T-cell (primary cell): ENCODE data around the gene IGLON5. TPM values are rescaled to one million over a fixed set of nuclear protein-coding genes. Genes with fewer than 3 reads are reported as not detected.

Experiments used
- ATAC-seq, 4 experiments: fragments of 200-7000 bp in 3 of 4; fragments of 150-1000 bp in 1 of 4; cut with Tn5 transposase; replicated peaks in 1 of 4; 1 replicate in 3 of 4; 2 replicates in 1 of 4; pipeline ENCODE4 v1.10.0; 2021; ENCODE audit warnings: moderate library complexity in 3 of 4, mild to moderate bottlenecking in 2 of 4, moderate number of reproducible peaks in 1 of 4
- CTCF ChIA-PET, 2 donors: fragments of 300-600 bp; sonication (Branson Sonifier 250); formaldehyde crosslinking; loops; one replicate each; lab custom pipeline; 2022; ENCODE audit warnings: antibody characterized with exemption in 2 of 2; lab: Charles Lee
- POLR2A ChIA-PET, 2 donors: fragments of 300-600 bp; sonication (Branson Sonifier 250); formaldehyde crosslinking; loops; one replicate each; lab custom pipeline; 2022; ENCODE audit warnings: antibody characterized with exemption in 2 of 2; lab: Charles Lee
- DNase-seq, 35 experiments: peaks; one replicate each; pipeline versions ENCODE4 v3.0.0 to v3.0.0-alpha.2; 2013 to 2023
- H3K27ac ChIP-seq: one replicate; pipeline ENCODE4 v1.5.1; 2013; ENCODE audit warnings: low read length
- H3K27me3 ChIP-seq, 2 experiments: replicated peaks in 1 of 2; 1 replicate in 1 of 2; 2 replicates in 1 of 2; pipeline versions ENCODE4 v1.6.1 to v1.7.0; 2013; ENCODE audit warnings: low read length in 1 of 2, mixed read lengths in 1 of 2; ENCODE audit not compliant: control insufficient read depth in 2 of 2, insufficient read depth in 2 of 2; ENCODE audit errors: extremely low read depth in 1 of 2
- H3K36me3 ChIP-seq, 2 donors: 1 replicate in 1 of 2; 2 replicates in 1 of 2; pipeline versions ENCODE4 v1.6.1 to v1.7.0; 2013; ENCODE audit warnings: low read length in 1 of 2; ENCODE audit not compliant: control insufficient read depth in 2 of 2, insufficient read depth in 1 of 2; ENCODE audit errors: extremely low read depth in 1 of 2
- H3K4me1 ChIP-seq, 2 experiments: 1 replicate in 1 of 2; 2 replicates in 1 of 2; pipeline versions ENCODE4 v1.6.1 to v1.7.0; 2013; ENCODE audit warnings: low read length in 2 of 2, mixed read lengths in 1 of 2; ENCODE audit not compliant: insufficient read depth in 2 of 2, control insufficient read depth in 1 of 2; ENCODE audit errors: extremely low read depth in 1 of 2
- H3K4me3 ChIP-seq, 2 donors: 1 replicate in 1 of 2; 2 replicates in 1 of 2; pipeline versions ENCODE4 v1.5.1 to v1.7.0; 2013; ENCODE audit warnings: mild to moderate bottlenecking in 2 of 2, low read length in 1 of 2, moderate library complexity in 1 of 2; ENCODE audit not compliant: control insufficient read depth in 1 of 2; ENCODE audit errors: extremely low read depth in 1 of 2
- H3K9me3 ChIP-seq: 2 replicates; pipeline ENCODE4 v1.7.0; 2013
- H3K27ac Mint-ChIP-seq, 2 donors: one replicate each; pipeline ENCODE4 v1.8.0; 2020 to 2021; ENCODE audit warnings: mild to moderate bottlenecking in 2 of 2, mixed read lengths in 2 of 2
- H3K27me3 Mint-ChIP-seq, 2 donors: one replicate each; pipeline ENCODE4 v1.8.0; 2021 to 2022; ENCODE audit warnings: mixed read lengths in 2 of 2
- H3K36me3 Mint-ChIP-seq: one replicate; pipeline ENCODE4 v1.8.0; 2021; ENCODE audit warnings: mixed read lengths
- H3K4me1 Mint-ChIP-seq, 3 donors: one replicate each; pipeline ENCODE4 v1.8.0; 2020 to 2022; ENCODE audit warnings: mixed read lengths in 3 of 3, mild to moderate bottlenecking in 1 of 3
- H3K4me3 Mint-ChIP-seq, 3 donors: one replicate each; pipeline ENCODE4 v1.8.0; 2020 to 2022; ENCODE audit warnings: mild to moderate bottlenecking in 3 of 3, mixed read lengths in 3 of 3, moderate library complexity in 3 of 3
- H3K9me3 Mint-ChIP-seq, 3 donors: one replicate each; pipeline ENCODE4 v1.8.0; 2020 to 2022; ENCODE audit warnings: mixed read lengths in 3 of 3
- WGBS: methylation state at CpG from one replicate; pipeline ENCODE4 v1.1.5; 2013; ENCODE audit warnings: missing lambda C conversion rate; ENCODE audit not compliant: insufficient coverage; 5-methylcytosine and 5-hydroxymethylcytosine counted together
- total RNA-seq, 35 experiments: library from RNA in 6 of 35; stranded (reverse) in 6 of 35; fragments of 120-200 nt in 1 of 35; gene quantifications; one replicate each; pipeline versions ENCODE4 v1.2.1 to v1.2.4 and lab custom pipeline; 2013 to 2026

Gene IGLON5
- total RNA-seq, 5 donors from 2014 or later (not counting 1 experiment from before 2014, with no cell fraction given) = 0.10 TPM; not detected in 4

DNA sequence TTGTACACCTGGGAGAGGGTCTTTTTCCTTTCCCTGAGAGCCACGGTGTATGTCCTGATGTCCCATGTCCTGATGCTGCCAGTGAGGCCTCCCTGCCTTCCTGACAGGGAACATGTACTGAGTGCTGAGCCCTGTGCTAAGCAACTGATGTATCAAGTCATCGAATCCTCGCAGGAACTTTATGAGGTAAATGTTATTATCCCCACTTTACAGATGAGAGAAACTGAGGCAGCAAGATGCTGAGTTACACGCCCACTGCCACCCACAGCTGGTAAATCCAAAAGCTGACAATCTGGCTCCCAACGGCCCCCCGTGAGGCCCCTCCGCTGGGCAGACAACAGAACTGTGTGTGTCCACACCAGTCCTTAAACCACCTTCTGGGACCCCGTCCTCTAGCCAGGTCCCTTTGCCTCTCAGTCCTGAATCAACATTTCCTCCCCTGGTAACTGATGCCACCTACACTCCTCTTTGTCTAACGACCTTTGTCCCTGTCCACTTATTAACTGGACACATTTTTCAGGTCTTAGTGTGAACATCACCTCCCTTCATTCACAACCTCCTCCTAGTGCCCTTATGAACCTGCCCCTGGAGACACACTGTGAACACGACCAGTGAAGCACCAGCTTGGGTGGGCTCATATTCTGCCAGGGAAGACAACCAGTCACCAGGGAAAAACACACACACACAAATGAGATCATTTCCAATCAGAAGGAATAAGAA, 35.9 kb downstream of the IGLON5 start:
- no peak overlapping the region for H3K27ac Mint-ChIP-seq
- ChIA-PET CTCF (no interaction called here), POLR2A (no interaction called here)
- H3K4me1 Mint-ChIP-seq = peaks cover 0 to 3% (median 0%) of the 10 kb centered on the region in 3 donors
- no peaks in the 10 kb centered on the region for H3K9me3 Mint-ChIP-seq
- H3K9me3 ChIP-seq = no peaks in the 10 kb centered on the region
- ATAC-seq (no peak), DNase-seq (no peak)
- H3K4me3 ChIP-seq = no peak overlapping the region
- WGBS = 82% methylated on average over 6 of the region's 10 CpGs
- no peak overlapping the region for H3K4me3 Mint-ChIP-seq
- peaks cover 18 to 39% of the 10 kb centered on the region in 2 donors for H3K36me3 ChIP-seq
- H3K4me1 ChIP-seq = no peaks in the 10 kb centered on the region
- H3K27ac ChIP-seq = no peak overlapping the region
- no peaks in the 10 kb centered on the region for H3K27me3 ChIP-seq
- no peaks in the 10 kb centered on the region for H3K27me3 Mint-ChIP-seq
- peaks cover 41% of the 10 kb centered on the region for H3K36me3 Mint-ChIP-seq

DNA sequence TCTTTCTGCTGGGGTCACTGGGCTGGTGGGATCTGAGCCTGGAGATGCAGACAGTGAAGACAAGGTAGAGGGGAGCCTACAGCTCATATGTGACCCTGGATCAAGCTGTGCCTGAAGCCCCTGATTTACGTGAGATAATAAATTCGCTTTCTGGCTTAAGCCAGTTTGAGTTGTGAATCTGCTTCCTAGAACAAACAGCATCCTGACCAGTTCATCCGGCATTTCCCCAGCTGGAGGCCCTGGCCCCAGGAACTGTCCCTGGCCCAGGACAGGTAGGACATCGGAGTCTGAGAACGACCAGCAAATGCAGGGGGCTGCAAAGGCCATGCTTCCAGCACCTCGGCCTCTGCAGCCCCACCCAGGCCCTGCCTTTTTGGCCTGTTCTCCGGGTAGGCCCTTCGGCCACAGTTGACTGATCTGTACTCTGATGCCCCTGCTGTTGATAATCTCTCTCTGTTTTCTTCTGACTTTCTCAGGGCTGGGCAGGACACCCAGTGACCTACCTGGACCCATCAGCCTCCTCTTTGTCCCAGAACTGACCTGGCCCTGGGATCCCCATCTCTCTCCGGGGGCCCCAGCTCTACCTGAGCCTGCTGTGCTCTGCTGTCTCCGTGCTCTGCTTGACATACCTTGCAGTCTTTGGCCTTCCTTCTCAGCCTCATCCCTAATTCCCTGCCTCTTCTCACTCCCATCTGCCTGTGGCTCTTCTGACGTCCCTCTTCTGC, 40.0 kb downstream of the IGLON5 start:
- Mint-ChIP-seq H3K4me3 (no peak overlapping the region), H3K27me3 (no peaks in the 10 kb centered on the region), H3K4me1 (peaks cover 17 to 20% (median 19%) of the 10 kb centered on the region in 3 donors), H3K36me3 (peaks cover 33% of the 10 kb centered on the region), H3K27ac (no peak overlapping the region), H3K9me3 (no peaks in the 10 kb centered on the region)
- H3K9me3 ChIP-seq = no peaks in the 10 kb centered on the region
- no peak for ATAC-seq
- DNase-seq = no peak
- no peak overlapping the region for H3K4me3 ChIP-seq
- peaks cover 13% of the 10 kb centered on the region in 2 experiments for H3K4me1 ChIP-seq
- ChIA-PET CTCF (no interaction called here), POLR2A (no interaction called here)
- H3K36me3 ChIP-seq = peaks cover 10 to 33% of the 10 kb centered on the region in 2 donors
- WGBS = 99% methylated on average over 11 of the region's 11 CpGs
- H3K27me3 ChIP-seq = no peaks in the 10 kb centered on the region
- no peak overlapping the region for H3K27ac ChIP-seq

DNA sequence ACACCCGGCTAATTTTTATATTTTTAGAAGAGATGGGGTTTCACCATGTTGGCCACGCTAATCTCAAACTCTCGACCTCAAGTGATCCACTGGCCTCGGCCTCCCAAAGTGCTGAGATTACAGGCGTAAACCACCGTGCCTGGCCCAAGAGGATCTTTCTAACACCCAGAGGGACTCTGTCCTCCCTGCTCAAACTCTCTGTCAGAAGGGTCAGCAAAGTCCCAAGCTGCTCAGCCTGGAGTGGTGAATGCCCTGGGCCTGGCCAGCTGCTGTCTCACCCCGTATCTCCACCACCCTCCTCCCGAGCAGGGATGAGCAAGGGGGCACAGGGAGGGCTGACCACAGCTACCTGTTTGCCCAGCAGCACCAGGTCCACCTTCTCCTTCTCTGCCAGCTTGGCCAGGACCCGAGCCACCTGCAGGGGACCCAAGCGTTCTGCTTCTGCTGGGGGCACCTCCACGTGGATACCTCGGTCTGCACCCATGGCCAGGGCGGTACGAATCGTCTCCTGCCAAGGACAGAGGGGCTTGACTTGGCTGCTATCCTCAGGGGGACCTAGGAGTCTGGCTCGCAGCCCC, 41.4 kb downstream of the IGLON5 start:
- Mint-ChIP-seq H3K9me3 (no peaks in the 10 kb centered on the region), H3K27ac (no peak overlapping the region), H3K4me3 (no peak overlapping the region), H3K4me1 (peaks cover 21 to 26% (median 24%) of the 10 kb centered on the region in 3 donors), H3K36me3 (peaks cover 21% of the 10 kb centered on the region), H3K27me3 (no peaks in the 10 kb centered on the region)
- Histone ChIP-seq H3K27me3 (no peaks in the 10 kb centered on the region), H3K36me3 (peaks cover 10 to 30% of the 10 kb centered on the region in 2 donors), H3K4me3 (no peak overlapping the region), H3K9me3 (no peaks in the 10 kb centered on the region), H3K27ac (no peak overlapping the region), H3K4me1 (peaks cover 13 to 15% of the 10 kb centered on the region in 2 experiments)
- no peak for ATAC-seq
- ChIA-PET POLR2A (no interaction called here), CTCF (no interaction called here)
- DNase-seq = no peak
- 97% methylated on average over 11 of the region's 16 CpGs for WGBS

DNA sequence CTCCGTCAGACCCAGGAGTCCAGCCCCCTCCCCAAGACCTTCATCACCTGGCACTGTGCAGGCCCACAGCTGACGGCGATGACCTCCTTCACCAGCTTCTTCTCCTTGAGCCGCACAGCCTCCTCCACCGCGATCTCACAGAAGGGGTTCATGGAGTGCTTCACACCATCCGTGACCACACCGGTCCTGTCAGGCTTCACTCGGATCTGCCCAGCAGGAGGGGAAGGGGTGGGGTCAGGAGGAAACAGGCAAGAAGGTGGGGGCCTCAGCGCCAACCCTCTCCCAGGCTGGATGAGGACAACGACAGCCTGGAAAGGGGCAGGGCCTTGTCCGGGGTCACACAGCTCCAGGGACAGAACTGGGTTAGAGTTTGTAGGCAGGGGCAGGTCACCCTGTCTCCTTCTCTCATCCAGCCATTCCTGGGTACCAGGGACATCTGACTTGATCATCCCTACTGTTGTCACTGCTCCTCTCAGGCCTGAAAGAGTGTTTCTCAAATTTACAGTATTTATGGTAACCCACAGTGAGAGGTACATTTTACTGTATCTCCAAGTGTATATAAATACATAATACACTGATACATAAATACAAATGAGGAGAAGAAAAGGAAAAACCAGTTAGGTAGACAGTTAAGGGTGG, 42.8 kb downstream of the IGLON5 start:
- DNase-seq (no peak), ATAC-seq (peak in 1 of 4 experiments; percentile 19)
- Histone ChIP-seq H3K36me3 (peaks cover 10 to 30% of the 10 kb centered on the region in 2 donors), H3K27me3 (no peaks in the 10 kb centered on the region), H3K4me1 (peaks cover 13 to 15% of the 10 kb centered on the region in 2 experiments), H3K4me3 (peak overlapping the region in 1 of 2 donors; percentile 5), H3K27ac (no peak overlapping the region), H3K9me3 (no peaks in the 10 kb centered on the region)
- H3K27me3 Mint-ChIP-seq = no peaks in the 10 kb centered on the region
- POLR2A ChIA-PET = no interaction called here
- 88% methylated on average over 10 of the region's 12 CpGs for WGBS
- H3K4me3 Mint-ChIP-seq = peak overlapping the region in 1 of 3 donors; percentile 55
- no peaks in the 10 kb centered on the region for H3K9me3 Mint-ChIP-seq
- H3K27ac Mint-ChIP-seq = peak overlapping the region; percentile 77 to 94
- CTCF ChIA-PET = interaction anchor here in 1 of 2 donors (1.2 kb wide), 1 partner anchor 14 kb away, joined by 5 read pairs; no protein-coding TSS in a partner anchor
- H3K36me3 Mint-ChIP-seq = peaks cover 21% of the 10 kb centered on the region
- peaks cover 21 to 26% (median 24%) of the 10 kb centered on the region in 3 donors for H3K4me1 Mint-ChIP-seq

DNA sequence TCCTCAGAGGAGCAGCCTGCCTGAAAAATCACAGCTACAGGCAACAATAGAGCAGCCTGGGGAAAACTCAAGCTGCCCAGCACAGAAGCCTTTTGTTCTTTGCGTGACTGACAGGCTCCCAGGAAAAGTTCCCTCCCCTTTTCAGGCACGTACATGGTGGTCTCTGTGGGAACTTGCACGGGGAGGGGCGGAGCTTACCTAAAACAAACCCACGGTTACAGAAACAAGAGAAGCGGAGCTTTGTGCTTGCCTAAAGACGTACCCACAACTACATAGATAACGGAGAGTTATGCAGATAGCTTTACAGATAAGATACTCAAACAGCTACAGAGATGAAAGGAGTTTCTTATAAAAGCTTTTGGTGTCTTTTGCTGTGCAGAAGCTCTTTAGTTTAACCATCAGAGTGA, 43.3 kb downstream of the IGLON5 start:
- no peaks in the 10 kb centered on the region for H3K27me3 Mint-ChIP-seq
- ATAC-seq (peak; percentile 67 to 98 (median 81)), DNase-seq (peak in 24 of 35 experiments; percentile 23 to 72 (median 48))
- Histone ChIP-seq H3K27ac (no peak overlapping the region), H3K4me1 (peaks cover 13 to 15% of the 10 kb centered on the region in 2 experiments), H3K36me3 (peaks cover 10 to 30% of the 10 kb centered on the region in 2 donors), H3K27me3 (no peaks in the 10 kb centered on the region), H3K4me3 (peak overlapping the region in 1 of 2 donors; percentile 5), H3K9me3 (no peaks in the 10 kb centered on the region)
- H3K27ac Mint-ChIP-seq = peak overlapping the region; percentile 77 to 94
- H3K4me1 Mint-ChIP-seq = peaks cover 21 to 26% (median 24%) of the 10 kb centered on the region in 3 donors
- peaks cover 21% of the 10 kb centered on the region for H3K36me3 Mint-ChIP-seq
- H3K9me3 Mint-ChIP-seq = no peaks in the 10 kb centered on the region
- H3K4me3 Mint-ChIP-seq = peak overlapping the region; percentile 28 to 55 (median 47)
- CTCF ChIA-PET = interaction anchor here in 1 of 2 donors (1.2 kb wide), 1 partner anchor 13 kb away, joined by 5 read pairs; no protein-coding TSS in a partner anchor
- POLR2A ChIA-PET = no interaction called here
- WGBS = 40% methylated on average over 1 of the region's 8 CpGs
